GM19099 (cell line): ENCODE measurements around the gene ETV6.

Experiments used
- POLR2A ChIP-seq: IDR thresholded peaks from 3 replicates; pipeline ENCODE4 v1.6.1; 2011; ENCODE audit warnings: low read depth; ENCODE audit not compliant: insufficient read length; ENCODE audit errors: extremely low read depth

Gene ETV6

DNA sequence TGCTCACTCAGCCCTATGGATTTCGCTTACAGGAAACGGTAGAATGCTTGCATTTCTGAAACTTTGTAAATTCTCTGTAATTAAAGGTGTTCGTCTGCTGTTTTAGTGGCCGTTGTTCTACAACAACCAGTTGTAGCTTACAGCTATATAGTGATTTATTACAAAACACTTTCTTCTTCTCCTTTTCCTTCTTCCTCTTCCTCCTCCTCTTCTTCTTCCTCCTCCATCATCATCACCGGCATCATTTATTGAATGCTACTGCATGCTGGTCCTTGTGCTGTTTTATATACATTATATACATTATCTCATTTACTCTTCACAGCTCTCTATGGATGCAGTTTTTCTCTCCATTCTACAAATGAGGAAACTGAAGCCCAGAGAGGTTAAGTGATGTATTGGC, 6.4 kb downstream of the ETV6 start:
- TF ChIP-seq POLR2A = no peak

DNA sequence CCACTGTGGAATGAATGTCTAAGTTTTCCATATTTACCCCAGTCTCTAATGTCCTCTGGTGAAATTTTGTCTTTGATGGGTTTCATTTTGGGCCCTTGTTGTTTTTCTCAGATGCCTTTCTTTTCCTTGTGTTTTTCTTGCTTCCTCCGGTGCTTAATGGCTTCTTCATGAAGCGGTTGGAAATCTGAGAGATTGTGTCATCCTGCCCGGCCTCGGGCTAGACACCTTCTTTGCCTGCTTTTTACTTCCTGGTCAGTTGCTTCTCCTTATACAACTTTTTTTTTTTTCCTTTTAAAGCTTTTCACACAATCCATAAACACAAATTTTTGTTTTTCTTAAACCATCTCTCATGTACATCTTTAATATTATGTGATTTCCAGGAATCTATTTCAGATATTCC, 7.1 kb downstream of the ETV6 start:
- no peak for TF ChIP-seq POLR2A

DNA sequence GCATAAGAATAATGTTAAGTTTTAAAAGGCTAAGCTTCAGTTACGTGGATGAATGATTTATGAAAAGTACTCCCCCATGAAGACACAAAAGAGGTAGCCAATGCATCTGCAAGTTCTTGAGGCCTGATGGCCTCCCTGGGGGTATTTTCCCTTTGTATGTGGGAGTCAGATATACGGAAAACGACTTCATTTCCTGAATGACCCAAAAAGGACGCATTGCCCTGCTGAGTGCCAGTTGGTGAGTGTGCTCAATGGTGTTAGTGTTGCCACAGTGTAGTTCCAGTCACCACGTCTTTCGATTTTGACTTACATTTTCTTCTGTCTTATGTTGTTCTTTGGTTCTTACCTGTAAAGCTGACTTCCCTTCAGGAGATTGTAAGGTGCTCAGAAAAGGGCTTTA, 8.0 kb downstream of the ETV6 start:
- TF ChIP-seq POLR2A = no peak

DNA sequence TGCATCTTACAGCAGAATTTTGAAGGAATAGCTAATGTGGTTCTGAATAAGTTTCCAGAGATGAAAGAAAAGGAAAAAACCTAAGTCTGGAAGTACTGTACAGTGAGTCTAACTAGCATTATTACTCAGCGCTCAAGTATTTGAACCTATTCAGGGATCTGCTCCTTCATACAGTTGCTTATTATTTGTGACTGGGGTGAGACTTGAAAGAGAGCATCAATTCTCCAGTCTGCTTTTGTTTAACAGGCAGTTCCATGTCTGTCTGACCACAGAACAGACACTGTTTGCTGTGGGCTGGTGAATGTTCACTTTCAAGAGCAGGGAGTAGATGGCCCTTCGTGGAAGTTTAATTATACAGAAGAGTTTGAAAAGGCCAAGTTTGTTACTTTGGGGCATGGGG, 9.3 kb downstream of the ETV6 start:
- no peak for TF ChIP-seq POLR2A

DNA sequence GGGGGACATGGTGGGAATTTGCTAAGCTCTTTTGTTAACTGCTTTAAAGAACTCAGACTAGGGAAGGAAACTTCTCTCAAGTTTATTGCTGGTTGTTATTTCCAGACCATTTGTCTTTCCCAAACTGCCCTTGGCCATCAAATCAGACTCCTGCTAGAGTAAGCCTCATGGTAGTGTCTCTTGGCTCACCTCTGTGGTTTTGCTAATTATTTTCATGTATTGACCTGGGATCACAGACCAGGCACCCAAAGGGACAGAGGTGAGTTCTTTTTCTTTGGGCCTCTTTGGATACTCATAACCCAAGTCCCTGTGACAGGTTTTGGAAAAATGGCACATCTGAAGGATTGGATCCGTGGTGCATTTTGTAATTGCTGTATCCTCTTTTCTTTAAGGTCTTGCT, 11.2 kb downstream of the ETV6 start:
- TF ChIP-seq POLR2A = no peak

DNA sequence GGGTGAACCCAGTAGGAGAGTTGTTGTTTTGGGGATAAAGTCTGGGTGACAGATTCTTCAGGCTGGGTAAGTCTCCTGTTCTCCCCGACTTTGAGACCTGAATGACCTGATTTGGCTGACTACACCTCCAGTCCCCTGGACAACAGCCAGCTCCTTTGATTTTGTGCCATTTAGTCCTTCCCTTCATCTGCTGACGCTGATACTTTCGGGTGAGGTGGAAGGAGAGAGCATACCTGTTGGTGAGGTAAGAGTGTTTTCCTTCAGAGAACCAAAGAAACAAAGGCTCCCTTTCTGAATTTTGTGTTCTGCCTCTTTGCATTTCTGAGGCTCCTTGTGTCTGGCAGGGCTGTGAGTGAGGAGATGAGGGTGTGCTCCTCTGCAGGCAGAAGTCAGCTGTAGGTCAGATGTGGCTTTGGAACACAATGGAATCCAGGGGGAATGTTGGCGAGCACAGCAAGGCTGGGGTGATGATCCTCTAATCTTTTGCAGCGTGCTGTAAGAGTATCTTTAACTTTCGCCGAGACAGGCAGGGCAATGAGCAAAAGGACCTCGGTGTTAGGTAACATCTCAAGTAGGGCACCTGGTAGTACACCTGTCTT, 12.1 kb downstream of the ETV6 start:
- no peak for TF ChIP-seq POLR2A

DNA sequence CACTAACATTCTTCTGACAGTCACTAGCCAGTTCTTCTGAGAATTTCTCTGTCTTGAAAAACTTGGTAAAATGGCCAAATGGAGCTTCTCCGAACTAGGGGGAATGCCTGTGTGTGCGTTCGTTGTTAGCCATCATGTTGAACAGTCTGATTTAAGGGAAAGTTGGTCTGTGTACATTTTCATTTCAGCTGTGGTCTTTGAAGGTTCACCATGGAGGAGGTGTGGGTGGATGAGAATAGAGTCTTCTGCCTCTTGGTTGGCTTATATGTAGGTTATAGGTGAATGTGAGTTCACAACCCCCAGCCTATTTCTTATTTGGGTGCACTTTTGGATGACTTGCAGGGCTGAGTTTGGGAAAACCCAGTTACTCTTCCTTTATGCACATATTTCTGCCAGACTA, 12.9 kb downstream of the ETV6 start:
- no peak for TF ChIP-seq POLR2A

DNA sequence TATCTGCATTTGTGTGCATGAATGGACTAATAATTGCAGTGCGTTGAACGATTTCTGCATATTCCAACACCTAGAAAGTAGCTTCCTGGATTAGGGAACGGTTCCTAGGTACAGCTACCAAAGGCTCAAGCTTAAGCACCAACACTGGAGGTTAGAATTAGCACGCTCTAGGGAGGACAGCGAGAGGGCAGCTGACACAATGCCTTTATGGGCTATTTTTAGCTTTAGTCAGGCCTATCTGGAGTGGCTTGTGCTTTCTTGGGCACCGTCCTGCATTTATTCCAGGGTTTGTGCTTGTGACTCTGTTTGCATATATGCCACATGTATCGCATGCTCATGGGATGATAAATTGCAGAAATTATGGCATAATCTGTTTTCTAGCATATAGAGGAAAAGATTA, 13.7 kb downstream of the ETV6 start:
- TF ChIP-seq POLR2A = no peak

DNA sequence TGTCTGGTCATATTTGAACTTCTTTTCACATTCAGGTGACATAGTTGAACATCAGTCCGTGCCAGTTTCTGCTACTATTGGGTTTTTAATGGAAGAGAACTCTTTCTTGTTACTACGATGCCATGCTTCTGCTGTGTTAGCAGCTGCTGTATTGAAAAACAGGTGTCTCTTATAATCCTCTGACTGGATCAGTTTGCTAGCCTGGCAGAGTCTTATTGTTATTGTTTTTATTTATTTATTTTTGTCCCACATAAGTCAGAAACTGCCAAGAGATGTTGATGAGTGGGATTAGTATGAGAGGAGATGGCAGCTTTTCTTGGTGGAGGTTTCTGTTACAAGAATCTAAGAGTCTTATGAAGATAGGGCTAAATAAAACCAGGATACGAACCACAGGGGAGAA, 14.6 kb downstream of the ETV6 start:
- TF ChIP-seq POLR2A = no peak

DNA sequence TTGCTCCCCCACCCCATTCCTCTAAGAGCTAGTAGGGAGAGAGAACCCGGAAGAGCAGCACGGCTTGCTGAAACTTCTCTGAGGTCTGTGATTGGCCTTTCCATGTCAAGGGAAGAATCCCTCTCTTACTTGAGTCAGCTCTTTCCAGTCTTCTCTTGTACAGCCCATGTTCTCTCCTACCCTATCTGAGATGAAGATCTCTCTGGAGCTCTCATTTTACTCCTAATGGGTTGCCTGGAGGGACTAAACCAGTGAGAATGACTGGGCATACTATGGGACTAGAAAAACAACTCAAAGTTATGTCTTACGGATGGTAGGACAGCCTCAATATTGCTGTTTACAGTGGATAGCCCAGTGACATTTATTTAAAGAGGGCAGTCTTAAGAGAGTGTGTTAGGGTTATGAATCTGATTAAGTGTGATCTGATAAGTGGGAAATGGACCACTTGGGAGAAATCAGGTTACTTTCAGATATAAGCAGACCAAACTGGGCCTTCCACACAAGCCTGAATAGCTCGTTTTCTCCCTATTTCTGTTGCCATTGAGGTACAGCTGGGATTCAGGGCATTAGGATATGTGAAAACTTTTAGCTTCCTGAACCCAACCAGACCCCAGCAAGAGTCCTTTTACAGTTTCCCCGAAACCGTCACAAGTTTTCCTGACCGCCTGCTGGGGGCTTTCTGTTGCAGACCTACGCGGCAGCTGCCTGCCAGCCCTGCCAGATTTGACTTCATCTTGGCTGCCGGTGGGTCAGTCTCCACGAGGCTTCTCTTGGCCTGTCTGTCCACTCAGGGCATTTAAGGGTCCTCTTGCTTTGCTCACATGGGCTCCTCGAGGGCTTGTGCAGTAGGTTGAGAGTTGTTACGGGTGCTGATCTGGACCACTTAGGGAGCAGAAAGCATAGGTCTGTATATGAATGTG, 16.9 kb downstream of the ETV6 start:
- TF ChIP-seq POLR2A = no peak

DNA sequence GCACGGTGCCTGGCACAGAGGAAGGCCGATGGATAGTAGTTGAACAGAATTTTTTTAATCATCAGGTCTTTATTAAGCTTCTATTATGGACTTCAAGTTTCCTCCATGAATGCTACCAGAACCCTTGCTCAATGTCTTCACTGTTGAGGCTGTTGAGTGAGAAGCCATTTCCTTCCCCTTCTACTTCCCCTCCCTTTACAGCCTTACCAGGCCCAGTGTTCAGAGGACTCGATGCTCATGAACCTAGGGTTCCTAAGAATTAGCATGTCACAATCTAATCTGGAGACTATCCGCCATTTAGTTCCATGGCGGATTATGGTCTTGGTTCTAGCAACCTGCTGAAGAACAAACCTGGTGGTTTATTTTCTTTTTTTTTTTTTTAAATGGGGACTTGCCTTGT, 17.7 kb downstream of the ETV6 start:
- no peak for TF ChIP-seq POLR2A

DNA sequence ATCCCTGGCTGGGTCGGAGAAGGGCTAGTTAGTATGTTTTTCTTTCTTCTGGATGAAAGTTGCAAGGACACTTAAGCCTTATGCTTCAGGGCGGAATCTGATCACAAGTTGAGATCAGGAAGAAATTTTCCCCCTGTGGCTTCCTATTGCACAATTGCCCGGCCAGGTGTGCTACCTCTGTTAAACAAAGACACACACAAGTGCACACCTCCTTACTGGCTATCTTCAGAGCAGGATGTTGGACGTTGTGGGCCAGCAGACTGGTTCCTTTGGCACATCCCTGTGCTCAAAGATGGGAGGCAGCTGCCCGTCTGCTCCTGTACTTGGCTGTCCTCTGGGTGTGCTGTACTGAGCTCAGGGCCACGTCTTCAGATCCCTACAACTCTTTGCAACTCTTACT, 19.1 kb downstream of the ETV6 start:
- no peak for TF ChIP-seq POLR2A

DNA sequence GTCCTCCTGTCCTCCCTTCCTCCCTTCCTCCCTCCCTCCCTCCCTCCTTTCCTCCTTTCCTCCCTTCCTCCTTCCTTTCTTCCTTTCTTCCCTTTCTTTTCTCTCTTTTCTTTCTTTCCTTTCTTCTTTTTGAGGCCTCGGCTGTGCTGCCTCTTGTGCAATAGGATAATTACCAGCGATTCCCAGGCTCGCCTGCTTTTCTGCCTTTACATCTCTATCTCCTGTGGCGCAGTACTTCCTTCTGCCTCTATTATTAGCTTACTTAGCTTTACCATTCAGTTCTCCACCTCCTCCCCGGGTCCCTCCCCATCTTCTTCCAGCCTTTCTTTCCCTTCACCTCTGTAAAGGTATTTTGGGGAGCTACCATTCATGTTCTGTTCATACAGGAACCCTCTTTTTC, 19.9 kb downstream of the ETV6 start:
- TF ChIP-seq POLR2A = no peak

DNA sequence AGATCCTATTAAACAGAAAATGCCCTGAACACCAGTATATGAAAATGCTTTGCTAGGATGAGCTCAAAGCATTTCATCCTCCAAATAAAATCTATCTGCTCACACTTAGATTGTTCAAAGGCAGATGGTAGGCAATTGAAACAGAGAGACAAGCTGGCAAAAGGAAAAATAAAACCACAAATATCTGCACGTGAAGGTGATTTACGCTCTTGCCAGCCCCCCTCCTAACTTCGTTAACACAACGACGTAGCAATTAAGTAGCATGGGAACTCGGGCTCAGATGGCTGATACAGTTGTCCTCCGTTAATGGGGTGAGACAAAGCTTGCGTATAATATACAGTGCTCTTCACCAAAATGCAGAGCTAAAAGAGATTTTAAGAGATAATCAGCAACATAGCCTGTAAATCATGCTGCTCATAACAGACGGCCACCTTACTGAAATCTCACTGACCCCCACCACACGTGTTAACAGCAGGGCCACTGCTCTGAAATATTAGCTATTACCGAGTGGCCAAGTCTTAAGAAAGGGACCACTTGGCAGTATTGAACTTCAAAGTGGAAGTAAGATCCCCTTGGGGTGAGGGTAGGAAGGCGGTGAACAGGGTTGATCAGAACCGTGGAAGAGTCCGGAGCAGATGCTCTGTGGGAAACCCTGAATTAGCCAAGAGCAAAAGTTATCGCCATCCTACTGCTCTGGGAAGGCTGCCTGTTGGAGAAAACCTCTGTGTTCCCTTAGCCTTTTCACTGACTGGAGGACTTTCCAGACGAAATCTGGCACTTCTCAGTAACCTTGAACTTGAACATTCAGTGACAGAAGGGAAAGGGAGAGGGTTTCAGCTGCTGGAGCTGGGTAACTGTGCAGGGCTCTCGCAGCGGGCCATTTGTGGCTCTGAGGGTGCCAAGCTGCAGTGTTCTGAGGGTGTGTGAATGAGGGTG, 23.1 kb downstream of the ETV6 start:
- no peak for TF ChIP-seq POLR2A
